OCI-LY1 (cell line): ENCODE data around the gene SAAL1.

ENCODE experiments used
- H2AFZ ChIP-seq: fragments of 200-600 bp; sonication (generic), shearing (Covaris generic); 2 replicates; pipeline ENCODE4 v1.6.0; 2014; ENCODE audit warnings: antibody characterized with exemption, mild to moderate bottlenecking, low read length
- H3F3A ChIP-seq: fragments of 200-600 bp; sonication (generic), shearing (Covaris generic); 2 replicates; pipeline ENCODE4 v1.6.0; 2014; ENCODE audit warnings: mild to moderate bottlenecking, antibody characterized with exemption, low read length, moderate library complexity; ENCODE audit not compliant: insufficient read depth
- H3K27ac ChIP-seq: fragments of 200-600 bp; sonication (generic); 2 replicates; pipeline ENCODE4 v1.5.1; 2014; ENCODE audit warnings: low read length, mixed run types, mild to moderate bottlenecking, low read depth; ENCODE audit not compliant: poor library complexity, severe bottlenecking
- H3K27me3 ChIP-seq: fragments of 200-600 bp; sonication (generic); 2 replicates; pipeline ENCODE4 v1.6.0; 2014; ENCODE audit warnings: antibody characterized with exemption, mild to moderate bottlenecking, low read length, moderate library complexity; ENCODE audit not compliant: insufficient read depth
- H3K36me3 ChIP-seq: fragments of 200-600 bp; sonication (generic); 2 replicates; pipeline ENCODE4 v1.6.1; 2014; ENCODE audit warnings: mild to moderate bottlenecking, antibody characterized with exemption, low read length, moderate library complexity, mixed read lengths; ENCODE audit not compliant: insufficient read depth
- H3K4me1 ChIP-seq: fragments of 200-600 bp; sonication (generic); 2 replicates; pipeline ENCODE4 v1.5.1; 2014; ENCODE audit warnings: mild to moderate bottlenecking, low read length, moderate library complexity; ENCODE audit not compliant: insufficient read depth, severe bottlenecking
- H3K4me2 ChIP-seq: fragments of 200-600 bp; sonication (generic), shearing (Covaris generic); 2 replicates; pipeline ENCODE4 v1.6.1; 2014; ENCODE audit warnings: low read length
- H3K4me3 ChIP-seq: fragments of 200-600 bp; sonication (generic); 2 replicates; pipeline ENCODE4 v1.5.1; 2014; ENCODE audit warnings: low read length, low read depth, mild to moderate bottlenecking, mixed read lengths; ENCODE audit not compliant: poor library complexity, severe bottlenecking
- H3K79me2 ChIP-seq: fragments of 200-600 bp; shearing (Covaris generic); 2 replicates; pipeline ENCODE4 v1.6.1; 2016; ENCODE audit warnings: mixed run types, low read length, mixed read lengths; ENCODE audit not compliant: insufficient read depth
- H3K9ac ChIP-seq: fragments of 200-600 bp; sonication (generic), shearing (Covaris generic); 2 replicates; pipeline ENCODE4 v1.6.1; 2014; ENCODE audit warnings: mild to moderate bottlenecking, low read length, mixed read lengths
- H3K9me2 ChIP-seq: fragments of 200-600 bp; sonication (generic), shearing (Covaris generic); 2 replicates; pipeline ENCODE4 v1.6.1; 2014; ENCODE audit warnings: low read depth, mild to moderate bottlenecking, low read length, mixed read lengths
- H3K9me3 ChIP-seq: fragments of 200-600 bp; shearing (Covaris generic); 2 replicates; pipeline ENCODE4 v1.6.1; 2014; ENCODE audit warnings: low read length, mixed read lengths
- H4K20me1 ChIP-seq: fragments of 200-600 bp; sonication (generic), shearing (Covaris generic); 2 replicates; pipeline ENCODE4 v1.6.0; 2016; ENCODE audit warnings: mild to moderate bottlenecking, low read length; ENCODE audit not compliant: insufficient read depth
- EZH2 ChIP-seq: fragments of 200-600 bp; sonication (generic), shearing (Covaris generic); IDR thresholded peaks from 2 replicates; pipeline ENCODE4 v1.8.0; 2017; ENCODE audit warnings: borderline replicate concordance, mixed run types, mild to moderate bottlenecking, antibody characterized with exemption, low read length, moderate library complexity, mixed read lengths
- TF ChIP-seq, protein P1 (sequence below): fragments of 200-600 bp; sonication (generic), shearing (Covaris generic); IDR thresholded peaks from 2 replicates; pipeline ENCODE4 v1.5.1; 2017; ENCODE audit warnings: mild to moderate bottlenecking, antibody characterized with exemption, low read length, moderate library complexity, mixed read lengths

SAAL1 gene

DNA sequence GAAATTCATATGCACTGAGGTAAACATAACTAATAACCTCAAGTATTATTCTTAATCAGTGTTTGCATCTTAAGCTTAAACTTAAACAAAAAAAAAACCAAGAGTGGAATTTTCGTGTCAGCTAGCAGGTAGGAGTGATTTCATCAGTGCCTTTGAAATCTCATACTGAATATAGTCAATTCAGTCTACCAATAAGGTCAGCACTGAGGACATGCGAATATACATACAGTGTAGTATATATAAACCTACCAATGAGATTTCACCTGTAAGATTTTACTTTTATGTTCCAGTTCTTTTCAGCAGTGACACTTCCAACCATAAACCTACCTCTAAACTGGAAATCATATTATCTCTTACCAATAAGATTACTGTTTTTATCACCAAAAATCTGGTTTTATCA lies 27.0 kb downstream of the SAAL1 start:
- TF ChIP-seq EZH2, result no peak
- TF ChIP-seq, protein P1, sequence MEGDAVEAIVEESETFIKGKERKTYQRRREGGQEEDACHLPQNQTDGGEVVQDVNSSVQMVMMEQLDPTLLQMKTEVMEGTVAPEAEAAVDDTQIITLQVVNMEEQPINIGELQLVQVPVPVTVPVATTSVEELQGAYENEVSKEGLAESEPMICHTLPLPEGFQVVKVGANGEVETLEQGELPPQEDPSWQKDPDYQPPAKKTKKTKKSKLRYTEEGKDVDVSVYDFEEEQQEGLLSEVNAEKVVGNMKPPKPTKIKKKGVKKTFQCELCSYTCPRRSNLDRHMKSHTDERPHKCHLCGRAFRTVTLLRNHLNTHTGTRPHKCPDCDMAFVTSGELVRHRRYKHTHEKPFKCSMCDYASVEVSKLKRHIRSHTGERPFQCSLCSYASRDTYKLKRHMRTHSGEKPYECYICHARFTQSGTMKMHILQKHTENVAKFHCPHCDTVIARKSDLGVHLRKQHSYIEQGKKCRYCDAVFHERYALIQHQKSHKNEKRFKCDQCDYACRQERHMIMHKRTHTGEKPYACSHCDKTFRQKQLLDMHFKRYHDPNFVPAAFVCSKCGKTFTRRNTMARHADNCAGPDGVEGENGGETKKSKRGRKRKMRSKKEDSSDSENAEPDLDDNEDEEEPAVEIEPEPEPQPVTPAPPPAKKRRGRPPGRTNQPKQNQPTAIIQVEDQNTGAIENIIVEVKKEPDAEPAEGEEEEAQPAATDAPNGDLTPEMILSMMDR, result no peak
- Histone ChIP-seq H3K36me3 (peaks cover 51% of the 10 kb centered on the region), H3K27ac (no peak overlapping the region), H4K20me1 (no peaks in the 10 kb centered on the region), H2AFZ (no peak overlapping the region), H3K4me3 (no peak overlapping the region), H3K9ac (no peak overlapping the region), H3K9me2 (no peaks in the 10 kb centered on the region), H3K4me2 (no peak overlapping the region), H3K79me2 (no peaks in the 10 kb centered on the region), H3K9me3 (no peaks in the 10 kb centered on the region), H3K4me1 (no peaks in the 10 kb centered on the region), H3K27me3 (no peaks in the 10 kb centered on the region), H3F3A (no peaks in the 10 kb centered on the region)

DNA sequence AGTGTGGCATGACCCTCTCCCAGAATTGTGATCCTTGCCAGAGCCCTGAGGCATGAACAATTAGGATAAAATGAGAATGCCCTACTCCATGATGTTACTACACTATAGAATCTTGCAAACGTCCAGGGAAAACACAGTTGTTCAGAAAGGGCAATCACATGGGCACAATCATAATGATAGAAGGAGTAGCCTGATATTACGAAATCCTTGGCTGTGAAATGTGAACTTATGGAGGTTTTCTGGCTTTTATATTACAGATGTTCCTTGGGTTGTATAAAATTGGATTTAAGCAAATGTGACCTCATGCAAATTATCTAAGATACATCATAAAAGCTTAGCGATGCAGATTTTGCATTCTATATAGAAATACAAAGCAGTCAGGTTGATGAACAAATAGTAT lies 30.4 kb downstream of the SAAL1 start:
- H3K9ac ChIP-seq, result no peak overlapping the region
- no peaks in the 10 kb centered on the region for H3F3A ChIP-seq
- H3K4me2 ChIP-seq, result no peak overlapping the region
- no peaks in the 10 kb centered on the region for H3K4me1 ChIP-seq
- no peaks in the 10 kb centered on the region for H4K20me1 ChIP-seq
- H3K9me2 ChIP-seq, result no peaks in the 10 kb centered on the region
- H3K9me3 ChIP-seq, result no peaks in the 10 kb centered on the region
- no peak overlapping the region for H3K4me3 ChIP-seq
- H3K27ac ChIP-seq, result no peak overlapping the region
- peaks cover 19% of the 10 kb centered on the region for H3K36me3 ChIP-seq
- no peak overlapping the region for H2AFZ ChIP-seq
- TF ChIP-seq, protein P1, result no peak
- no peak for TF ChIP-seq EZH2
- no peaks in the 10 kb centered on the region for H3K79me2 ChIP-seq
- H3K27me3 ChIP-seq, result no peaks in the 10 kb centered on the region

DNA sequence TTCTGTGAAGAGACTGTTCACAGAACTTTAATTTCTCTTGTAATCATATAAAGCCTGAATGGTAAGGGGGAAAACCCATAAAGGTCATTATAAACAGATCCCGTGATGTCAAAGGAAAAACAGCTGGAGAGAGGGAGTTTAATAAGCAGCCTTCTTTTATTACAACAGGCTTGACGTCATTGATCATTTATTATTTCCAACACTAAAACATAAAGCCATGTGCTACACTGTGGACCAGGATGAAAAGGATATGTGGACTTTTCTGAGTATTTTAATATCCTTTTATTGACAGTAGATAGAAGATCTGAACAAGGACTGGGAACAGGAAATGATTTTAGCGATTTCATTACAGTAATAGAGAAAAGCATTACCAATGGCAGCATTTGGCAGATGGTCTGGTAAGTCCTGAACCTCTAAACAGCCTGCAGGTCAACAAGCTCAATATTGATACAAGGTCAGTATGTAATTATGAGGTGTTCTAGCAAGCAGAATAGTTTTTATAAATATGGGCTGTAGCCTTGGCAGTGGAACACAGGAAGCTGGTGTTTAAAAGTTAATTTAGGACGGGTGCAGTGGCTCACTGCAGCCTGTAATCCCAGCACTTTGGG lies 34.7 kb downstream of the SAAL1 start:
- no peaks in the 10 kb centered on the region for H3K9me3 ChIP-seq
- no peak overlapping the region for H3K27ac ChIP-seq
- no peak for TF ChIP-seq EZH2
- TF ChIP-seq, protein P1, result no peak

More for the DNA sequence above, 34.7 kb downstream of the SAAL1 start:
- no peaks in the 10 kb centered on the region for H3F3A ChIP-seq
- no peaks in the 10 kb centered on the region for H3K36me3 ChIP-seq
- no peak overlapping the region for H3K4me3 ChIP-seq
- H3K9ac ChIP-seq, result no peak overlapping the region
- no peaks in the 10 kb centered on the region for H4K20me1 ChIP-seq
- H3K27me3 ChIP-seq, result no peaks in the 10 kb centered on the region
- no peaks in the 10 kb centered on the region for H3K4me1 ChIP-seq
- no peak overlapping the region for H2AFZ ChIP-seq
- H3K9me2 ChIP-seq, result no peaks in the 10 kb centered on the region
- H3K4me2 ChIP-seq, result no peak overlapping the region
- H3K79me2 ChIP-seq, result no peaks in the 10 kb centered on the region
